CD8-positive, alpha-beta memory T cell (primary cell): ENCODE results near the gene TMEM60. TPM values are rescaled to one million over a fixed set of nuclear protein-coding genes. Genes with fewer than 3 reads are reported as not detected.

Experiments used
- CTCF ChIA-PET: fragments of 350-600 bp; sonication (Branson Sonifier 250); formaldehyde crosslinking; loops from one replicate; lab custom pipeline; 2021; ENCODE audit warnings: antibody characterized with exemption; lab: Charles Lee
- POLR2A ChIA-PET: fragments of 350-600 bp; sonication (Branson Sonifier 250); formaldehyde crosslinking; loops from one replicate; lab custom pipeline; 2021; ENCODE audit warnings: antibody characterized with exemption; lab: Charles Lee
- DNase-seq, 5 donors: peaks; one replicate each; pipeline versions ENCODE4 v3.0.0 to v3.0.0-alpha.2; 2020 to 2022; ENCODE audit warnings: mixed read lengths in 1 of 5
- H3K27ac ChIP-seq: one replicate; pipeline ENCODE4 v1.7.0; 2013; ENCODE audit warnings: low read depth, mild to moderate bottlenecking, low read length, moderate library complexity
- H3K27me3 ChIP-seq: 2 replicates; pipeline ENCODE4 v1.7.0; 2013; ENCODE audit warnings: low read length, mild to moderate bottlenecking; ENCODE audit not compliant: insufficient read depth, poor library complexity, severe bottlenecking
- H3K36me3 ChIP-seq: 2 replicates; pipeline ENCODE4 v1.7.0; 2013; ENCODE audit warnings: mild to moderate bottlenecking, low read length, moderate library complexity; ENCODE audit not compliant: insufficient read depth
- H3K4me1 ChIP-seq: 2 replicates; pipeline ENCODE4 v1.7.0; 2013; ENCODE audit warnings: mild to moderate bottlenecking, low read length, moderate library complexity; ENCODE audit not compliant: insufficient read depth
- H3K4me3 ChIP-seq: 2 replicates; pipeline ENCODE4 v1.7.0; 2013; ENCODE audit warnings: mild to moderate bottlenecking, low read length
- H3K9me3 ChIP-seq: 2 replicates; pipeline ENCODE4 v1.7.0; 2013; ENCODE audit warnings: mild to moderate bottlenecking, low read length
- H3K27ac Mint-ChIP-seq, 8 donors: one replicate each; pipeline ENCODE4 v1.8.0; 2020 to 2021; ENCODE audit warnings: mixed read lengths in 8 of 8, mild to moderate bottlenecking in 6 of 8, inconsistent platforms in 3 of 8, moderate library complexity in 3 of 8
- H3K27me3 Mint-ChIP-seq, 2 donors: one replicate each; pipeline ENCODE4 v1.8.0; 2020 to 2021; ENCODE audit warnings: mixed read lengths in 2 of 2, mild to moderate bottlenecking in 1 of 2, moderate library complexity in 1 of 2
- H3K36me3 Mint-ChIP-seq, 3 donors: one replicate each; pipeline ENCODE4 v1.8.0; 2020 to 2021; ENCODE audit warnings: mixed read lengths in 3 of 3, inconsistent platforms in 1 of 3, mild to moderate bottlenecking in 1 of 3
- H3K4me1 Mint-ChIP-seq, 3 donors: one replicate each; pipeline ENCODE4 v1.8.0; 2020 to 2021; ENCODE audit warnings: mixed read lengths in 3 of 3, inconsistent platforms in 1 of 3, mild to moderate bottlenecking in 1 of 3
- H3K4me3 Mint-ChIP-seq, 7 donors: one replicate each; pipeline ENCODE4 v1.8.0; 2020 to 2021; ENCODE audit warnings: mixed read lengths in 7 of 7, mild to moderate bottlenecking in 6 of 7, moderate library complexity in 4 of 7, inconsistent platforms in 2 of 7
- H3K9me3 Mint-ChIP-seq, 5 donors: one replicate each; pipeline ENCODE4 v1.8.0; 2020 to 2022; ENCODE audit warnings: mixed read lengths in 5 of 5, mild to moderate bottlenecking in 3 of 5, moderate library complexity in 2 of 5, inconsistent platforms in 1 of 5
- polyA plus RNA-seq: library from polyadenylated mRNA; unstranded; fragments of 300-500 nt; fragmentation: Illumina TruSeq; gene quantifications from one replicate; pipeline ENCODE4 v1.2.3, GENCODE V29; 2021
- total RNA-seq, 2 experiments: library from RNA; stranded (reverse); gene quantifications; one replicate each; pipeline ENCODE4 v1.2.3, GENCODE V29; 2021

TMEM60 gene
- total and polyA plus RNA-seq, 3 experiments from 2014 or later, result 7.6 to 24.2 (median 8.9) TPM

DNA sequence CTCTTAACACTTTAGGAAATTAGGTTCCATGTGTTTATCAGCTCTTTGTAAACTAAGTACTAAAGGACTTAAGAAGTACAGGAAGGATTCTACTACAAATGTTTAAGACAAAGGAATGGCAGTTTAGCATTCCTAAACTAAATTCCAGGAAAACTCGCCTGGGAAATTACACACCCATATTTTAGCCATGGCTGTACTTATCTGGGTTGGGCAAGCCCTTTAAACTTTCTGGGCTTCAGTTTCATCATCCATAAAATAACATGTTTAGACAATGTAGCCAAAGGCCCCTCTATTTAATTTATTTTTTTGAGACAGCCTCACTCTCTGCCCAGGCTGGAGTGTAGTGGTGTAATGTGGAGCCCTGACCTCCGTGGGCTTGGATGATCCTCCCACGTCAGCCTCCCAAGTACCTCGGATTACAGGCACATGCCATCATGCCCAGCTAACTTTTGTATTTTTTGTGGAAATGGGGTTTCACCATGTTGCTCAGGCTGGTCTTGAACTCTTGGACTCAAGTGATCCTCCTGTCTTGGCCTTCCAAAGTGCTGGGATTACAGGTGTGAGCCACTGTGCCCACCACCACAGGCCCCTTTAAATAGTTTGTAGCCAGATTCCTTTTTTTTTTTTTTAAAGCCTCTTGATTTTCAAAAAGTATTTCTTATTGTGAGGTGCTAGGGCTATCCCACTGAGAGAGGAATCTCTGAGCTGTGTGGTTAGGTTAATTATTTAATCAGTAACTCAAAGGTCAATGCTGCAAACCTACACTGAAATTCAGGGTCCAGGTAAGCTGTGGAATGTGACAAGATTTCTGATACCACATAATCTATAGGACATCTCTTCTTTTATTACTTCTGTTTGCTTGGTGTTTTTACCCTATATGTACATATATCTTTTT, 32.1 kb downstream of the TMEM60 start:
- CTCF ChIA-PET, result no interaction called here
- Mint-ChIP-seq H3K4me1 (peaks cover 31 to 50% (median 48%) of the 10 kb centered on the region in 3 donors), H3K27me3 (no peaks in the 10 kb centered on the region), H3K27ac (peak overlapping the region in 2 of 8 donors; percentile 50 to 64), H3K36me3 (peaks cover 0 to 60% (median 2%) of the 10 kb centered on the region in 3 donors), H3K9me3 (no peaks in the 10 kb centered on the region), H3K4me3 (no peak overlapping the region)
- POLR2A ChIA-PET, result interaction anchor here (0.7 kb wide), 1 partner anchor 115 kb away, joined by 3 read pairs; no protein-coding TSS in a partner anchor
- H3K27me3 ChIP-seq, result no peaks in the 10 kb centered on the region
- no peak overlapping the region for H3K27ac ChIP-seq
- peaks cover 8% of the 10 kb centered on the region for H3K36me3 ChIP-seq
- no peak for DNase-seq
- no peaks in the 10 kb centered on the region for H3K9me3 ChIP-seq
- no peak overlapping the region for H3K4me3 ChIP-seq
- no peaks in the 10 kb centered on the region for H3K4me1 ChIP-seq

DNA sequence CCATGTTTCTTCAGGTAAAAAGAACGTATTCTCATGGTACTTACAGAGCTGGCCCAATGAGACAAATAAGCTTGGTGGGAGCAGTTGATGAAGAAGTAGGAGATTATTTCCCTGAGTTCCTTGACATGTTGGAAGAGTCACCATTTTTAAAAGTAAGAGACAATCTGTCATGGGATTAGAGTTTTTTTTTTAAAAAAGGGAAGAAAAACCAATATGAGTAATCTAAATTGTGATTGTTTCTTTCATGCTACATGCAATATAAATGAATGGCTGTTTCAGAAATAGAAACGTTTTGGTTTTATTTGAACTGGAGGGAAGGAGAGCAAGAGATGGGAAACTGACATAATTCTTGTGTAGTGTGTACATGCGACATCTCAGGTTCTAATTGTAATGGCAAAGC, 32.8 kb downstream of the TMEM60 start:
- Histone ChIP-seq H3K4me3 (no peak overlapping the region), H3K27ac (no peak overlapping the region), H3K36me3 (peaks cover 8% of the 10 kb centered on the region), H3K9me3 (no peaks in the 10 kb centered on the region), H3K27me3 (no peaks in the 10 kb centered on the region), H3K4me1 (no peaks in the 10 kb centered on the region)
- ChIA-PET CTCF (interaction anchor here (0.6 kb wide), 1 partner anchor 120 kb away, joined by 4 read pairs; no protein-coding TSS in a partner anchor), POLR2A (interaction anchor here (0.7 kb wide), 1 partner anchor 114 kb away, joined by 3 read pairs; no protein-coding TSS in a partner anchor)
- DNase-seq, result no peak
- peak overlapping the region in 2 of 8 donors; percentile 2 to 64 for H3K27ac Mint-ChIP-seq
- H3K4me1 Mint-ChIP-seq, result peaks cover 31 to 50% (median 49%) of the 10 kb centered on the region in 3 donors
- no peak overlapping the region for H3K4me3 Mint-ChIP-seq
- H3K36me3 Mint-ChIP-seq, result peaks cover 0 to 56% (median 0%) of the 10 kb centered on the region in 3 donors
- H3K9me3 Mint-ChIP-seq, result no peaks in the 10 kb centered on the region
- H3K27me3 Mint-ChIP-seq, result no peaks in the 10 kb centered on the region

- CTCF ChIA-PET, result interaction anchor here (1.0 to 2.4 kb wide), 3 partner anchors 99 to 109 kb away, joined by 3 to 32 read pairs (median 19); no protein-coding TSS in a partner anchor
- H3K27ac Mint-ChIP-seq, result no peak overlapping the region
- H3K9me3 Mint-ChIP-seq, result no peaks in the 10 kb centered on the region
These were observed 37.3 kb downstream of the TMEM60 start for GRCh38 chr7:77760809-77761453.

GRCh38 chr7:77759294-77759889, 38.8 kb downstream of the TMEM60 start:
- Histone ChIP-seq H3K4me1 (peaks cover 7% of the 10 kb centered on the region), H3K4me3 (no peak overlapping the region), H3K36me3 (no peaks in the 10 kb centered on the region), H3K27ac (no peak overlapping the region), H3K9me3 (no peaks in the 10 kb centered on the region), H3K27me3 (no peaks in the 10 kb centered on the region)
- peaks cover 0 to 20% (median 1%) of the 10 kb centered on the region in 3 donors for H3K36me3 Mint-ChIP-seq
- CTCF ChIA-PET, result interaction anchor here (0.7 to 2.4 kb wide), 13 partner anchors 8 to 242 kb away, joined by 3 to 32 read pairs (median 7); partner anchors contain the start of gene RSBN1L
- H3K4me3 Mint-ChIP-seq, result peak overlapping the region in 1 of 7 donors; percentile 23
- no peaks in the 10 kb centered on the region for H3K9me3 Mint-ChIP-seq
- H3K27me3 Mint-ChIP-seq, result no peaks in the 10 kb centered on the region
- peaks cover 39 to 69% (median 64%) of the 10 kb centered on the region in 3 donors for H3K4me1 Mint-ChIP-seq
- H3K27ac Mint-ChIP-seq, result peak overlapping the region in 5 of 8 donors; percentile 4 to 82 (median 56)
- DNase-seq, result peak; percentile 47 to 70 (median 55)
- POLR2A ChIA-PET, result no interaction called here

More at GRCh38 chr7:77760809-77761453, 37.3 kb downstream of the TMEM60 start:
- Histone ChIP-seq H3K27ac (no peak overlapping the region), H3K4me1 (peaks cover 7% of the 10 kb centered on the region), H3K36me3 (no peaks in the 10 kb centered on the region), H3K9me3 (no peaks in the 10 kb centered on the region), H3K4me3 (no peak overlapping the region), H3K27me3 (no peaks in the 10 kb centered on the region)
- no peaks in the 10 kb centered on the region for H3K27me3 Mint-ChIP-seq
- POLR2A ChIA-PET, result no interaction called here
- H3K36me3 Mint-ChIP-seq, result peaks cover 0 to 22% (median 1%) of the 10 kb centered on the region in 3 donors
- DNase-seq, result no peak
- peaks cover 41 to 74% (median 65%) of the 10 kb centered on the region in 3 donors for H3K4me1 Mint-ChIP-seq
- H3K4me3 Mint-ChIP-seq, result no peak overlapping the region

GRCh38 chr7:77757589-77757988, 40.6 kb downstream of the TMEM60 start:
- CTCF ChIA-PET, result interaction anchor here (0.7 to 3.4 kb wide), 4 partner anchors 10 to 106 kb away, joined by 3 to 27 read pairs (median 8); partner anchors contain the start of genes PHTF2 and TMEM60
- POLR2A ChIA-PET, result no interaction called here
- Mint-ChIP-seq H3K4me3 (no peak overlapping the region), H3K27ac (peak overlapping the region; percentile 6 to 95 (median 66)), H3K4me1 (peaks cover 39 to 70% (median 64%) of the 10 kb centered on the region in 3 donors), H3K9me3 (no peaks in the 10 kb centered on the region), H3K36me3 (peaks cover 0 to 16% (median 1%) of the 10 kb centered on the region in 3 donors), H3K27me3 (no peaks in the 10 kb centered on the region)
- no peaks in the 10 kb centered on the region for H3K27me3 ChIP-seq
- no peak overlapping the region for H3K27ac ChIP-seq
- H3K36me3 ChIP-seq, result no peaks in the 10 kb centered on the region
- H3K9me3 ChIP-seq, result no peaks in the 10 kb centered on the region
- H3K4me3 ChIP-seq, result no peak overlapping the region
- H3K4me1 ChIP-seq, result peaks cover 14% of the 10 kb centered on the region
- DNase-seq, result no peak

DNA sequence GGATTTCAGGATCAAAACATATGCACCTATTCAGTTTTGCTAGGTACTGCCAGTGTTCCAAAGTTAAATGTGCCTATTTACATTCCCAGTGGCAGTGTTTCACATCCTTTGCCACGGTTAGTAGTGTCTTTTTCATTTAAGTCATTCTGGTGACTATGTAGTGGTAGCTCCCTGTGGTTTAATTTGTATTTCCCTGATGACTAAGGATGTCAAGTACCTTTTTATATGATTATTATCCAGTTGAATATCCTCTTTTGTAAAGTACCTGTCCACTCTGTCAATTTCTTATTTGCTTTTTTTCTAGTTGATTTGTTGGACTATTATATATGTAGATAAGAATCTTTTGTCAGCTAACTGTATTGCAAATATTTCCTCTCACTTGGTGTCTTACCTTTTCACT, 45.1 kb downstream of the TMEM60 start:
- H3K4me1 ChIP-seq, result peaks cover 20% of the 10 kb centered on the region
- ChIA-PET POLR2A (no interaction called here), CTCF (interaction anchor here (0.9 kb wide), 1 partner anchor 101 kb away, joined by 3 read pairs; no protein-coding TSS in a partner anchor)
- no peak overlapping the region for H3K4me3 ChIP-seq
- Mint-ChIP-seq H3K4me1 (peaks cover 43 to 66% (median 65%) of the 10 kb centered on the region in 3 donors), H3K27me3 (no peaks in the 10 kb centered on the region), H3K36me3 (peaks cover 0 to 38% (median 15%) of the 10 kb centered on the region in 3 donors), H3K27ac (peak overlapping the region in 7 of 8 donors; percentile 28 to 68 (median 47)), H3K9me3 (no peaks in the 10 kb centered on the region), H3K4me3 (no peak overlapping the region)
- no peak overlapping the region for H3K27ac ChIP-seq
- no peaks in the 10 kb centered on the region for H3K27me3 ChIP-seq
- H3K36me3 ChIP-seq, result peaks cover 3% of the 10 kb centered on the region
- H3K9me3 ChIP-seq, result no peaks in the 10 kb centered on the region
- no peak for DNase-seq

- H3K4me3 Mint-ChIP-seq, result no peak overlapping the region
- peaks cover 0 to 42% (median 15%) of the 10 kb centered on the region in 3 donors for H3K36me3 Mint-ChIP-seq
- POLR2A ChIA-PET, result no interaction called here
- no peak overlapping the region for H3K4me3 ChIP-seq
- no peaks in the 10 kb centered on the region for H3K9me3 ChIP-seq
- no peaks in the 10 kb centered on the region for H3K9me3 Mint-ChIP-seq
- CTCF ChIA-PET, result interaction anchor here (1.3 kb wide), 1 partner anchor 100 kb away, joined by 3 read pairs; no protein-coding TSS in a partner anchor
- H3K27ac Mint-ChIP-seq, result peak overlapping the region in 4 of 8 donors; percentile 29 to 87 (median 49)
- H3K27me3 ChIP-seq, result no peaks in the 10 kb centered on the region
- H3K4me1 Mint-ChIP-seq, result peaks cover 43 to 70% (median 67%) of the 10 kb centered on the region in 3 donors
- peaks cover 3% of the 10 kb centered on the region for H3K36me3 ChIP-seq
- H3K27me3 Mint-ChIP-seq, result no peaks in the 10 kb centered on the region
- no peak for DNase-seq
- H3K27ac ChIP-seq, result no peak overlapping the region
- peaks cover 25% of the 10 kb centered on the region for H3K4me1 ChIP-seq
These were observed 46.2 kb downstream of the TMEM60 start for GRCh38 chr7:77752016-77752415.
